ENCODE measurements around the gene GABRB2. TPM values are rescaled to one million over a fixed set of nuclear protein-coding genes. Genes with fewer than 3 reads are reported as not detected.

GABRB2 gene
- total RNA-seq, 1 experiment from 2014 or later: not detected

DNA sequence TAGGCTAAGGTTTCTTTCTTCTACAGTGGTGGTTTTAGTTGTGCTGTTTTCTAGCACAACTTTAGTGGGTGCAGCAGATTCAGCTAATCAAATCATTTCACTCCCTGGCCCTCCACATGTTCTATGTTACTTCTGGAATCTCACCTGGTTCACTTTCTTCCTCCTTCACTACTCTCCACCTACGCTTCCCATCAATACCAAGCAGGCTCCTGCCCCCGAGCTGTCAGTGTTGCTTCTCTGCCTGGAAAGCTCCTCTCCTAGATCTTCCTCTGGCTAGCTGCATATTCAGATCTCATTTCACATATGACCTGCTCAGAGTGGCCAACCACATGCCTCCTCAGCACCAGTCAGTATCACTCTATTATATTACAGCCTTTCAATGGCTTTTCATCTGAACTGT is 19.6 kb upstream of the GABRB2 start:
- POLR2A ChIA-PET: no interaction called here
- no peaks in the 10 kb centered on the region for H3K4me1 ChIP-seq (ENCODE audit: control insufficient read depth, insufficient read depth, low read length)
- no peaks in the 10 kb centered on the region for H3K36me3 ChIP-seq (ENCODE audit: control insufficient read depth, insufficient read depth, low read length)
- no peaks in the 10 kb centered on the region for H3K27me3 ChIP-seq (ENCODE audit: control insufficient read depth, insufficient read depth, low read length)
- ATAC-seq: no peak
- H3K9me3 ChIP-seq (ENCODE audit: control insufficient read depth, insufficient read depth, low read depth, low read length): no peaks in the 10 kb centered on the region
- in situ Hi-C loops (cut with HindIII; ENCODE audit: low pct_unique_long_range_greater_than_20kb, low sequenced_read_pairs) (no loop called here), intact Hi-C loops (cut with micrococcal nuclease; ENCODE audit: unreplicated experiment) (no loop called here)
- no TSS peak for BruUV-seq (replicated peaks)
- CTCF ChIA-PET: no interaction called here
- TF ChIP-seq POLR2AphosphoS5 (IDR thresholded peaks at IDR 0.05; ENCODE audit: low read depth, low read length) (no peak), SIN3A (IDR thresholded peaks at IDR 0.05; ENCODE audit: borderline replicate concordance, insufficient read depth, low read depth, low read length) (no peak), TCF7L2 (IDR thresholded peaks at IDR 0.05; ENCODE audit: low read depth, low read length) (no peak)
- TF ChIP-seq, protein P1, sequence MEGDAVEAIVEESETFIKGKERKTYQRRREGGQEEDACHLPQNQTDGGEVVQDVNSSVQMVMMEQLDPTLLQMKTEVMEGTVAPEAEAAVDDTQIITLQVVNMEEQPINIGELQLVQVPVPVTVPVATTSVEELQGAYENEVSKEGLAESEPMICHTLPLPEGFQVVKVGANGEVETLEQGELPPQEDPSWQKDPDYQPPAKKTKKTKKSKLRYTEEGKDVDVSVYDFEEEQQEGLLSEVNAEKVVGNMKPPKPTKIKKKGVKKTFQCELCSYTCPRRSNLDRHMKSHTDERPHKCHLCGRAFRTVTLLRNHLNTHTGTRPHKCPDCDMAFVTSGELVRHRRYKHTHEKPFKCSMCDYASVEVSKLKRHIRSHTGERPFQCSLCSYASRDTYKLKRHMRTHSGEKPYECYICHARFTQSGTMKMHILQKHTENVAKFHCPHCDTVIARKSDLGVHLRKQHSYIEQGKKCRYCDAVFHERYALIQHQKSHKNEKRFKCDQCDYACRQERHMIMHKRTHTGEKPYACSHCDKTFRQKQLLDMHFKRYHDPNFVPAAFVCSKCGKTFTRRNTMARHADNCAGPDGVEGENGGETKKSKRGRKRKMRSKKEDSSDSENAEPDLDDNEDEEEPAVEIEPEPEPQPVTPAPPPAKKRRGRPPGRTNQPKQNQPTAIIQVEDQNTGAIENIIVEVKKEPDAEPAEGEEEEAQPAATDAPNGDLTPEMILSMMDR (IDR thresholded peaks at IDR 0.05): no peak
- TF ChIP-seq, protein P2, sequence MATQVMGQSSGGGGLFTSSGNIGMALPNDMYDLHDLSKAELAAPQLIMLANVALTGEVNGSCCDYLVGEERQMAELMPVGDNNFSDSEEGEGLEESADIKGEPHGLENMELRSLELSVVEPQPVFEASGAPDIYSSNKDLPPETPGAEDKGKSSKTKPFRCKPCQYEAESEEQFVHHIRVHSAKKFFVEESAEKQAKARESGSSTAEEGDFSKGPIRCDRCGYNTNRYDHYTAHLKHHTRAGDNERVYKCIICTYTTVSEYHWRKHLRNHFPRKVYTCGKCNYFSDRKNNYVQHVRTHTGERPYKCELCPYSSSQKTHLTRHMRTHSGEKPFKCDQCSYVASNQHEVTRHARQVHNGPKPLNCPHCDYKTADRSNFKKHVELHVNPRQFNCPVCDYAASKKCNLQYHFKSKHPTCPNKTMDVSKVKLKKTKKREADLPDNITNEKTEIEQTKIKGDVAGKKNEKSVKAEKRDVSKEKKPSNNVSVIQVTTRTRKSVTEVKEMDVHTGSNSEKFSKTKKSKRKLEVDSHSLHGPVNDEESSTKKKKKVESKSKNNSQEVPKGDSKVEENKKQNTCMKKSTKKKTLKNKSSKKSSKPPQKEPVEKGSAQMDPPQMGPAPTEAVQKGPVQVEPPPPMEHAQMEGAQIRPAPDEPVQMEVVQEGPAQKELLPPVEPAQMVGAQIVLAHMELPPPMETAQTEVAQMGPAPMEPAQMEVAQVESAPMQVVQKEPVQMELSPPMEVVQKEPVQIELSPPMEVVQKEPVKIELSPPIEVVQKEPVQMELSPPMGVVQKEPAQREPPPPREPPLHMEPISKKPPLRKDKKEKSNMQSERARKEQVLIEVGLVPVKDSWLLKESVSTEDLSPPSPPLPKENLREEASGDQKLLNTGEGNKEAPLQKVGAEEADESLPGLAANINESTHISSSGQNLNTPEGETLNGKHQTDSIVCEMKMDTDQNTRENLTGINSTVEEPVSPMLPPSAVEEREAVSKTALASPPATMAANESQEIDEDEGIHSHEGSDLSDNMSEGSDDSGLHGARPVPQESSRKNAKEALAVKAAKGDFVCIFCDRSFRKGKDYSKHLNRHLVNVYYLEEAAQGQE (IDR thresholded peaks at IDR 0.05; ENCODE audit: insufficient read depth in 1 of 2, low read depth in 2 of 2, low read length in 1 of 2): no peak
- H3K27ac ChIP-seq (ENCODE audit: low read length): no peak overlapping the region
- DNase-seq (ENCODE audit: low read depth, low spot score): no peak
- H3K4me3 ChIP-seq (ENCODE audit: low read depth in 2 of 2, low read length in 2 of 2): no peak overlapping the region

DNA sequence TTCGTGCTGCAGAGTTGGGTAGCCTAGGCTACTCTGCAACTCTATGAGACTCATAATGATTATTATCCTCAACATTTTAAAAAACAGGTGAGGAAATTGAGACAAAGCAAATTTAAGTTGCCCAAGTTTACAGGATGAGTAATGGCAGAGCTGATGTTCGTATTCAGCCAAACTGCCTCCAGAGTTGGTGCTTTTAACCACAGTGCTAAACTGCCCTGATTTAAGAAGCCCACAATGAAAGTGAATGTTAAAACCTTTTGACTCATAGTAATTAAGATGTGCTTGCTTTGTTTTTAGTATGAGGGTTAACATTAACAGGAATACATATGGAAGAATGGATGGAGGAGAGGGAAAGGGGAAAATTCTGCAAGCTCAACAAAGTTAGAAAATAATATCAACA is 15.9 kb upstream of the GABRB2 start:
- intact Hi-C loops (cut with micrococcal nuclease; ENCODE audit: unreplicated experiment): no loop called here
- Histone ChIP-seq H3K9me3 (ENCODE audit: control insufficient read depth, insufficient read depth, low read depth, low read length) (no peaks in the 10 kb centered on the region), H3K4me1 (ENCODE audit: control insufficient read depth, insufficient read depth, low read length) (no peaks in the 10 kb centered on the region), H3K27me3 (ENCODE audit: control insufficient read depth, insufficient read depth, low read length) (no peaks in the 10 kb centered on the region), H3K27ac (ENCODE audit: low read length) (no peak overlapping the region), H3K36me3 (ENCODE audit: control insufficient read depth, insufficient read depth, low read length) (no peaks in the 10 kb centered on the region), H3K4me3 (ENCODE audit: low read depth in 2 of 2, low read length in 2 of 2) (no peak overlapping the region)
- ChIA-PET POLR2A (no interaction called here), CTCF (no interaction called here)
- ATAC-seq (no peak), DNase-seq (ENCODE audit: low read depth, low spot score) (no peak)
- in situ Hi-C loops (cut with HindIII; ENCODE audit: low pct_unique_long_range_greater_than_20kb, low sequenced_read_pairs): no loop called here
- TF ChIP-seq TCF7L2 (IDR thresholded peaks at IDR 0.05; ENCODE audit: low read depth, low read length) (no peak), POLR2AphosphoS5 (IDR thresholded peaks at IDR 0.05; ENCODE audit: low read depth, low read length) (no peak), SIN3A (IDR thresholded peaks at IDR 0.05; ENCODE audit: borderline replicate concordance, insufficient read depth, low read depth, low read length) (no peak)
- TF ChIP-seq, protein P1 (IDR thresholded peaks at IDR 0.05): no peak
- TF ChIP-seq, protein P2 (IDR thresholded peaks at IDR 0.05; ENCODE audit: insufficient read depth in 1 of 2, low read depth in 2 of 2, low read length in 1 of 2): no peak
- no TSS peak for BruUV-seq (replicated peaks)

Measured in Panc1 (cell line).